HG02884 (cell line): ENCODE measurements around the gene ZNRF4.
"Not testable (repeated sequence)": the region's sequence is repeated elsewhere in the genome, so short reads cannot be mapped to it uniquely, and the experiment has no call there.

Experiments used
- ATAC-seq: cut with Tn5 transposase; IDR thresholded peaks from one replicate; pipeline ENCODE4 v1.9.1; 2021; ENCODE audit warnings: mild to moderate bottlenecking, moderate library complexity; ENCODE audit not compliant: unreplicated experiment

ZNRF4 gene

GRCh38 chr19:5470264-5470671 is 15.1 kb downstream of the ZNRF4 start:
- ATAC-seq, result no peak

DNA sequence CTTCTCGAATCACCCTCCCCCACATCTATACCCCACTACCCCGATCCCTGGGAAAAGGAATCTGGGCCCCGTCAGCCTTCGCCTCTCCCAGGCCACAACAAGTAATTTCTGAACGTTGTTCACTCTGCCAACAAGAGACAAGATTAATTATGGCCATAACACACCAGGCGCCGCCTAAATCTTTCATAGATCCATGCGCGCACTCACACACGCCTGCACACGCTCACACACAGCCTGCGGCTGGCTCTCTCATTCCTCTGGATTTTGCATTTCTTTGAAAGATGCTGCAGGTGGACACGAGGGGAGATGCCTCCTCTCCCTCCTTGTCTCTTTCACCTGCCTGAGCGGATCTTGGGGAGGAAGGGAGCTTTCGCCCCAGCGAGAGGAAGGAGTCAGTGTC is 17.1 kb downstream of the ZNRF4 start:
- ATAC-seq, result no peak

- no peak for ATAC-seq
Observed at GRCh38 chr19:5473646-5474045, 18.4 kb downstream of the ZNRF4 start.

GRCh38 chr19:5477451-5478215 is 22.4 kb downstream of the ZNRF4 start:
- ATAC-seq, result no peak

GRCh38 chr19:5478241-5478924 is 23.2 kb downstream of the ZNRF4 start:
- ATAC-seq, result no peak

DNA sequence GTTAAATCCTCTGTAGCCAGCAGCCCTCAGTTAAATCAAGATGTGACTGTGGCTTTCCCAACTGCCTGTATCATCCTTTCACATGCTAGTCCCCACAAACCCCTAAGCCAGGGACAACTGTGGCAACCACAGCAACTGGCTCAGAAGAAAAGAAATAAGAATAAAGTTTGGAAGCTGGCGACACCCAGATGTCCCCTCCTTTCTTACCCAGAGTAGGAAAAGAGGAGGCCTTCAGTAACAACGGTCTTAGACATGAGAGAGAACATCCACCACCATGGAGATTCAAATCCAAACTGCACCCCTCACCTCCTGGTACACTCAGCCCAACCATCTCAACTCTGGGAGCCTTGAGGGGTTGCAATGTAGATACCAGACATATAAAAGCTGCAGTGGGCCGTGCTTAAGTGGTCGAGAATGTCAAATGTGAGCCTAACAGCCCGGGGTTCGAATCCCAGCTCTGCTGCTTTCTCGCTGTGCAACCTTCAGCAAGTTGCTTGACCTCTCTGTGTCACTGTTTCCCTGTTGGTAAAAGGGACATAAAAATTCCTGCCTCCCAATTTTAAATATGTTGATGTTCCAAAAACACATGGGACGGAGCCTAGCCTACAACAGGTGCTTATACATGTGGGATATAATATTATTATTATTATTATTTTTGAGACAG is 23.8 kb downstream of the ZNRF4 start:
- no peak for ATAC-seq

DNA sequence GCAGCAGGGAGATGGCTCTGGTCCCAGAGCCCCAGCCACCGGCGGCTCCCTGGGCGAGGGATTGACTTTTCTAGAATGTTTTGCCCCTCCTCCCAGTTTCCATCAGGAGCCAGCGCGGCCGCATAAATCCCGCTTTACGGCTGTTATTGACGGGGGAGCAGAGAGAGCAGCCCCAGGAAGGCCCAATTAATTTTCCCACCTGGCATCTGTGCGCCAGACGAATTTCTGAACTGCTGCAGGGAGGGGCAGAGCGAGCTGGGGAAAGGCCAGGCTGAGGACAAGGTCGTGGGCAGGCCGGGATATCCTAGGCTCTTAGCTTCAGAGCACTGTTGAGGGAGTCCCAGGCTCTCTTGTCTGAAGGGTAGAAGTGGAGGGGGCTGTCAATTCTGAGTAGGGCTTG is 24.7 kb downstream of the ZNRF4 start:
- ATAC-seq, result no peak

DNA sequence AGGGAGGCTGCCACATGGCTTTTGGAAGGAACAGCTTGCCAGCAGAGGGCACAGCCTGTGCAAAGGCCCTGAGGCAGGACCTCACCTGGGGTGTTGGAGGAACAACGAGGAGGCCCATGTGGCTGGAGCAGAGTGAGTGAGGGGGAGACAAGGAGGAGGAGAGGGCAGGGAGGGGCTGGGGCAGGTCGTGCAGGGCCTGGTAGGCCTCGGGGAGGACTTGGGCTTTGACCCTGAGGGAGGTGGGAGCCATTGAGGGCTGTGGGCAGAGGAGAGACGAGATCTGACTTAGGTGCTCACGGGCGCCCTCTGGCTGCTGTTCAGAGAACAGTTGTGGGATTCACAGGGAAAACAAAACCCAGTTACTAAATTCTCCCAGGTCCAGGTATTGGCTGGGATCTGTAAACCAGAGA is 25.2 kb downstream of the ZNRF4 start:
- ATAC-seq, result no peak

GRCh38 chr19:5481957-5482356 is 26.7 kb downstream of the ZNRF4 start:
- no peak for ATAC-seq

DNA sequence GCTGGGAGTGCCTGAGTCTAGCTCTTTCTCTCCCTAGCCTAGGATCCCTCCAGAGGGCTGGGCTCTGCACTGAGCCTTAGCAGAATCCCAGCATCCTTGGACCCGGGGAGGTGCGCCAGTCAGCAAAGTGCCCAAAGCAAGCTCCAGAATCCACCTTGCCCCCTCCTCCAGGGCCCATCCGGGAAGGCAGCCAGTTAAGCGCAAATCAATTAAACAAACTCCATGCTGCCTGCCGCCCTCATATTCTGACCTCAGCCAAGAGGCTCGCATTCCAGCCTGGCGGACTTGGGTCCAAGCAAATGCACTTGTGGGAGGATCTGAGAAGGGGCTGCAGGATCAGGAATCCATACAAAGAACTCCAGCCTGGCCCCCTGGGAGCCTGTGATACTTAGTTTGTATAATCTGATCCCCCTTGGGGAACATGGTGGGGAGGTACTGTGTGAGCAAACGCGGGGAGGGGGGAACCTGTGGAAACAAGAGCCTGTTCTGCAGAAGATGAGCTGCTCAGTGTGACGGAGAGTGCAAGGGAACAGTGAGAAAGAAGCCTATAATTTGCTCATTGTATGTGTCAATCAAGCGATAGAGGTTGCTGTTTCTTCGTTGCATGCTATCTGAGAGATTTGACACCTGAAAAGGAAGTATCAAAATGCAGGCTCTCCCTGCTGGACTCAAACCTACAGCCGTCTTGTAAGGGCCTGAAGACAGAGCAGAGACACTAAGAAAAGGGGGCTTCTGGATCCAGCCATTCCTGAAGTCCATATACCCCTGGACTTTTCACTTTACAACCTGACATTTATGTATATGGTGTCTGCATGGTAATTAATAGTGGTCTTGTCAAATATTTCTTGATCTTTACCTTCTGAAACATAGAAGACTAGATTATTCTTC is 29.4 kb downstream of the ZNRF4 start:
- no peak for ATAC-seq

DNA sequence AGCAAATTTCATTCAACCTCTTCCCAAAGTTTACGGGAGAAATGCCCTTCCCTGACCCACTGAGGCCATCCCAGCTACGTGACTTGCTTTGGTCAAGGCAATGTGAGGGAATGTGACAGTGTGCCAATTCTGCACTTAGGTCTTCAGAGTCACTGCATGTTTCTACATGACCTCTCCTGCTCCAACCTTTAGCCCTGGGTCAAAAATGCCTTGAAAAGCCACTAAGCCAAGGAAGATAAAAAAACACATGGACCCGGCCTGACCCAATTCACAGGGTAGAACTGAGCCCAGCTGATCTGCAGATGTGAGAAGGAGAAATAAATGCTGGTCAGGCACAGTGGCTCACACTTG is 30.0 kb downstream of the ZNRF4 start:
- no peak for ATAC-seq

GRCh38 chr19:5485658-5486057 is 30.4 kb downstream of the ZNRF4 start:
- not testable (repeated sequence) for ATAC-seq

GRCh38 chr19:5487222-5487621 is 32.0 kb downstream of the ZNRF4 start:
- ATAC-seq, result no peak

GRCh38 chr19:5489551-5489950 is 34.3 kb downstream of the ZNRF4 start:
- no peak for ATAC-seq

DNA sequence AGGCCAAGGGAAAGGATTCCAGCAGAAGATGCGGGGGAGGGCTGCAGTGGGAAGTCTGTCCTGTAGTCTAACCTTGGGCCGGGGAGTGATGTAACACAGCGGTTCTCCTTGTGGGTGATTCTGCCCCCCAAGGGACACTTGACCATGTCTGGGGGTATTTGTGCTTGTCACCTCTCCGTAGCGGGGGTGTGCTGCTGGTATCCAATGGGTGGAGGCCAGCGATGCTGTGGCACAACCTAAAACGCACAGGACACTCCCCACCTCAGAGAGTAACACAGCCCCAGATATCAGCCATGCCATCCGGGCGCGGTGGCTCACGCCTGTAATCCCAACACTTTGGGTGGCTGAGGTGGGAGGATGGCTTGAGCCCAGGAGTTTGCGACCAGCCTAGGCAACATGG is 36.3 kb downstream of the ZNRF4 start:
- no peak for ATAC-seq

GRCh38 chr19:5492281-5492634 is 37.0 kb downstream of the ZNRF4 start:
- no peak for ATAC-seq

DNA sequence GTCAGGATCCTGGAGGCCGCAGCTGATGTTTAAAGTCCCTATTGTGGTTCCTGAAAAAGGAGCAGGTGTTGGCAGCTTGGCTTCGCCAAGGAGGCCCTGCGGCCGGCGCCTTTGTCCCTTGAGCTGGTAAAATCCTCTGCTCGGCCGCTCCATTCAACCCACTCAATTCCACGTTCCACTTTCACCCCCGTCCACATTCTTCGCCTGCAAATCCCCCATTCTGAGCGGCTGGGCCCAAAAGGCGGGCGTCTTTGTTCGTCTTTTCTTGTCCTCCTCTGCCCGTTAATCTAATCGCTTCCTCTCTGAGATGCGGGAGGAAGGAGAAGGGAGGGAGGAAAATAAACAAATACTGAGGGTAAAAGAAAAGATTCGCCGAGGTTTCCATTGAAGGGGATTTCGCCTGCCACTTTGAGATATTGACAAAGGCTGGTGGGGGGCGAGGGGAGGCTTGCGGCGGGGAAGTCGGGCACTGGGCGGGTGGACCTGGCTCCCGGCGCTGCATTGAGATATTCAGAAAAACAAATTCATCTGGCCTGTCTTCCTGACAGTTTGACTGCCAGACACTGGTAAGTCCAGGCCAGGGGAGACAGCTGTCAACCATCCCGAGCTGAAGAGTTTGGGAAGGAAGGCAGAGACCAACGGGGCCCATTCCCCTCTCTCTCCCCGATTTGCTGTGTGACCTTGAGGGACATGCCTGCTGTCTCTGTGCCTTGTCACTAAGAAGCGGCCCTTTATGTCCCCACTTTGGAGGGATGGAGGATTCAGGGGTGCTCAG is 37.6 kb downstream of the ZNRF4 start:
- ATAC-seq, result no peak

- no peak for ATAC-seq
Observed at GRCh38 chr19:5494773-5495172, 39.6 kb downstream of the ZNRF4 start.

DNA sequence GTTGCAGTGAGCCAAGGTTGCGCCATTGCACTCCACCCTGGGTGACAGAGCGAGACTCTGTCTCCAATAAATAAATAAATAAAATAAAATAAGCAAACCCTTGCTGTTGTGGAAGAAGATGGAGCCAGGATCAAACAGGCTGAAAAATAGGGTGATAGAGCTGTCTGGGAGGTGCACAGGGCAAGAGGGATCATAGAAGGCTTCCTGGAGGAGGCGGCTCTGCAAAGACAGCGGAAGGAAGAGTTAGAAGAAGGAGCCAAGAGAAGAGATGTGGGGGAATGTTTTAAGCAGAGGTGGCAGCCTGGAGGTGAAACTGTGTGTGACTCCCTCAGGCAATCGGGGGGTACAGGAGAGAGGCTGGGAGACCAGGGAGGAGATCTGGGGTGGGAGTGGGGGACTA is 40.6 kb downstream of the ZNRF4 start:
- no peak for ATAC-seq

- ATAC-seq, result no peak
Observed at GRCh38 chr19:5497297-5497696, 42.1 kb downstream of the ZNRF4 start.
